Gastrocnemius medialis (tissue), 4 donors: ENCODE measurements around the gene MARVELD1. TPM values are rescaled to one million over a fixed set of nuclear protein-coding genes. Genes with fewer than 3 reads are reported as not detected.

ENCODE experiments used
- ATAC-seq, 2 donors: fragments of 150-250 bp; one replicate each; pipeline ENCODE4 v1.9.1; 2016
- DNase-seq, 2 donors: peaks; one replicate each; pipeline ENCODE4 v3.0.0-alpha.2; 2019
- H3K27ac ChIP-seq, 4 donors: fragments of 200-600 bp; sonication (generic); 1 replicate in 1 of 4; 2 replicates in 3 of 4; pipeline ENCODE4 v1.5.1; 2016 to 2018; ENCODE audit warnings: mild to moderate bottlenecking in 2 of 4, moderate library complexity in 1 of 4
- H3K27me3 ChIP-seq, 3 donors: fragments of 200-600 bp; sonication (generic) in 2 of 3; 1 replicate in 1 of 3; 2 replicates in 2 of 3; pipeline versions ENCODE4 v1.5.1 to v1.6.0; 2016 to 2019; ENCODE audit warnings: mild to moderate bottlenecking in 1 of 3, moderate library complexity in 1 of 3
- H3K36me3 ChIP-seq, 2 donors: fragments of 200-600 bp; sonication (generic) in 1 of 2; one replicate each; pipeline ENCODE4 v1.5.1; 2017 to 2018
- H3K4me1 ChIP-seq, 2 donors: fragments of 200-600 bp; sonication (generic) in 1 of 2; one replicate each; pipeline ENCODE4 v1.5.1; 2016 to 2017; ENCODE audit warnings: mild to moderate bottlenecking in 2 of 2
- H3K4me3 ChIP-seq, 4 donors: fragments of 200-600 bp; sonication (generic) in 3 of 4; 1 replicate in 1 of 4; 2 replicates in 3 of 4; pipeline ENCODE4 v1.5.1; 2016 to 2019; ENCODE audit warnings: mild to moderate bottlenecking in 2 of 4
- H3K9me3 ChIP-seq, 3 donors: fragments of 200-600 bp; sonication (generic) in 2 of 3; 1 replicate in 1 of 3; 2 replicates in 2 of 3; pipeline ENCODE4 v1.5.1; 2016 to 2019
- POLR2A ChIP-seq, 2 donors: fragments of 450-650 bp; IDR thresholded peaks; one replicate each; pipeline ENCODE4 v1.6.1; 2017; ENCODE audit warnings: antibody characterized with exemption in 2 of 2, mild to moderate bottlenecking in 2 of 2, moderate library complexity in 2 of 2
- in situ Hi-C, 4 donors: fragments of 200-750 bp; cut with MboI; loops; one replicate each; pipeline versions ENCODE4 v1.15.0 to v1.8.0; 2017; ENCODE audit warnings: low sequenced_read_pairs in 4 of 4
- intact Hi-C: fragments of 100-400 bp; cut with DNase I; formaldehyde crosslinking; loops from one replicate; pipeline ENCODE4 v1.15.1; 2023; ENCODE audit warnings: low total_unique reads
- total RNA-seq, 4 donors: library from RNA; depleted of rRNA; stranded (reverse); fragments of >200 nt; gene quantifications; one replicate each; pipeline versions ENCODE4 v1.1.0 to v1.2.3, GENCODE V29; 2016
- TF ChIP-seq, protein P1 (sequence below), 5 experiments: fragments of 450-650 bp in 3 of 5; fragments of 200-600 bp in 2 of 5; sonication (generic) in 2 of 5; IDR thresholded peaks in 4 of 5; conservative IDR thresholded peaks in 1 of 5; 1 replicate in 4 of 5; 2 replicates in 1 of 5; pipeline ENCODE4 v1.5.1; 2016 to 2019; ENCODE audit warnings: antibody characterized with exemption in 5 of 5, mild to moderate bottlenecking in 3 of 5, moderate library complexity in 3 of 5

MARVELD1 gene
- total RNA-seq, 4 donors from 2014 or later: 3.2 to 5.1 (median 3.9) TPM

DNA sequence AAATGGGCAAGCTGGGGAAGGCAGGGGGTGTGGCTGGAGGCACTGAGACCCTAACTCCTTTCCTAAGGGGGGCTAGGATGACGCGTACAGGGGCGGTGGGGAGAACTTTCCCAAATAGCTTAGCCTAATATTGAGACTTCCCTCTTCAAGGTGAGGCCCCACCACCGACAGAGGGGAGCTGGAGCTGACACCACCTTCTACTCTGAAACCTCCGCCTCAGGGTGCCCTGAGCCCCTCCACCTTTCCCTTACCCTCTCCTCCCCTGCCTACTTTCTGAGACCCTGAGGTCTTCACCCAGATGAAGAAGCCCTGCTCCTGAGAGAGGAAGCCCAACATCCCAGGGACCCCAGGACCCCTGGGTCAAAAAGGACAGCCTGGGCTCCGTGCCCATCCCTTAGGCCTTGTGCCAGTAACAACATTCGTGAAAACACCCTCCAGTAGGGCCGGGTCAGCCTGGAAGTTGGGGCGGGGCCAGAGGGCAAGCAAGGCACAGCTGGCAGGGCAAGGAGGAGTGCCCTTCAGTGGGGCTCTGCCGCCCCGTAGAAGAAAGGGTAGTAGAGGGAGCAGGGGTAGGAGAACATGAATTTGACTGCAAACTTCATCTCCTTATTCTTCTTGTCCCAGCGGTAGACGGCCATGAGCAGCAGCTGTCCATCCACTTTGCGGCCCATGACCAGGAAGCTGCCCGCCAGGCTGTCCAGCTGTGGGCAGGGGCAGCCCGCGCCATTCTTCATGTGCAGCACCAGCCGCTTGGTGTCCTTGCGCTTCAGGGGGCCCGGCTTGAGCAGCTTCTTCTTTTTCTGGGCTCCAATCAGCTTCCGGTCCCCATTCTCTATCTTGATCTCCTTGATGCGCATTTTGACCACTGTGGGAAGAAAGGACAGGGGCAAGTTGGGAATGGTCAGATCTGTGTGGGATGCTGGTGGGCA, 53.7 kb downstream of the MARVELD1 start:
- no peak overlapping the region for H3K4me3 ChIP-seq
- TF ChIP-seq POLR2A (IDR thresholded peaks at IDR 0.05): no peak
- TF ChIP-seq, protein P1, sequence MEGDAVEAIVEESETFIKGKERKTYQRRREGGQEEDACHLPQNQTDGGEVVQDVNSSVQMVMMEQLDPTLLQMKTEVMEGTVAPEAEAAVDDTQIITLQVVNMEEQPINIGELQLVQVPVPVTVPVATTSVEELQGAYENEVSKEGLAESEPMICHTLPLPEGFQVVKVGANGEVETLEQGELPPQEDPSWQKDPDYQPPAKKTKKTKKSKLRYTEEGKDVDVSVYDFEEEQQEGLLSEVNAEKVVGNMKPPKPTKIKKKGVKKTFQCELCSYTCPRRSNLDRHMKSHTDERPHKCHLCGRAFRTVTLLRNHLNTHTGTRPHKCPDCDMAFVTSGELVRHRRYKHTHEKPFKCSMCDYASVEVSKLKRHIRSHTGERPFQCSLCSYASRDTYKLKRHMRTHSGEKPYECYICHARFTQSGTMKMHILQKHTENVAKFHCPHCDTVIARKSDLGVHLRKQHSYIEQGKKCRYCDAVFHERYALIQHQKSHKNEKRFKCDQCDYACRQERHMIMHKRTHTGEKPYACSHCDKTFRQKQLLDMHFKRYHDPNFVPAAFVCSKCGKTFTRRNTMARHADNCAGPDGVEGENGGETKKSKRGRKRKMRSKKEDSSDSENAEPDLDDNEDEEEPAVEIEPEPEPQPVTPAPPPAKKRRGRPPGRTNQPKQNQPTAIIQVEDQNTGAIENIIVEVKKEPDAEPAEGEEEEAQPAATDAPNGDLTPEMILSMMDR (IDR thresholded peaks at IDR 0.05 in 4 of 5, conservative IDR thresholded peaks at IDR 0.05 in 1 of 5): no peak
- peaks cover 16 to 29% (median 18%) of the 10 kb centered on the region in 3 donors for H3K27me3 ChIP-seq
- peaks cover 5 to 23% of the 10 kb centered on the region in 2 donors for H3K4me1 ChIP-seq
- ATAC-seq (no peak), DNase-seq (no peak)
- in situ Hi-C loops (loop anchor here in 1 of 4 donors (25.0 kb wide), 1 partner anchor 270 kb away; the partner anchor contains the start of gene CRTAC1), intact Hi-C loops (no loop called here)
- no peak overlapping the region for H3K27ac ChIP-seq
- H3K9me3 ChIP-seq: no peaks in the 10 kb centered on the region
- H3K36me3 ChIP-seq: no peaks in the 10 kb centered on the region

Other genes starting within 250 kb of the MARVELD1 start
- gene MMS19, start 215.3 kb upstream of the MARVELD1 start, total RNA-seq: 10 to 100 TPM; 56.1 to 70.0 (median 65.0) TPM
- gene UBTD1, start 214.8 kb upstream of the MARVELD1 start, total RNA-seq: 10 to 100 TPM; 13.7 to 40.0 (median 23.3) TPM
- gene ANKRD2, start 141.0 kb upstream of the MARVELD1 start, total RNA-seq: 1,000 to 10,000 TPM in 1 of 4 donors, 100 to 1,000 TPM in 3; 105 to 1,024 (median 853) TPM
- 10 to 100 TPM in 1 of 4 donors, 1 to 10 TPM in 1, under 1 TPM in 2; 0.27 to 11.2 (median 4.1) TPM for gene HOGA1, start 129.3 kb upstream of the MARVELD1 start, total RNA-seq
- under 1 TPM in 2 of 4 donors, not detected in 2; 0.41 to 0.55 TPM for gene C10orf62, start 124.0 kb upstream of the MARVELD1 start, total RNA-seq
- 1 to 10 TPM in 3 of 4 donors, under 1 TPM in 1; 0.51 to 8.7 (median 2.1) TPM for gene MORN4, start 80.2 kb upstream of the MARVELD1 start, total RNA-seq
- gene PI4K2A, start 73.1 kb upstream of the MARVELD1 start, total RNA-seq: 10 to 100 TPM; 16.1 to 18.5 (median 17.9) TPM
- 10 to 100 TPM in 1 of 4 donors, 1 to 10 TPM in 3; 1.4 to 14.1 (median 3.0) TPM for gene AVPI1, start 26.5 kb upstream of the MARVELD1 start, total RNA-seq
- 10 to 100 TPM in 3 of 4 donors, 1 to 10 TPM in 1; 7.6 to 14.9 (median 11.6) TPM for gene ZFYVE27, start 23.4 kb downstream of the MARVELD1 start, total RNA-seq
- 1 to 10 TPM in 1 of 4 donors, under 1 TPM in 2, not detected in 1; 0.25 to 2.2 (median 0.93) TPM for gene SFRP5, start 58.3 kb downstream of the MARVELD1 start, total RNA-seq
- gene GOLGA7B, start 136.1 kb downstream of the MARVELD1 start, total RNA-seq: 1 to 10 TPM in 1 of 4 donors, under 1 TPM in 3; 0.29 to 2.3 (median 0.63) TPM